WTC11 (cell line): Measurements from ENCODE around the gene PRKCQ. TPM values are rescaled to one million over a fixed set of nuclear protein-coding genes. Genes with fewer than 3 reads are reported as not detected.

Experiments used
- ATAC-seq: fragments of 200-7000 bp; cut with Tn5 transposase; 2 replicates; pipeline ENCODE4 v1.10.0; 2021; ENCODE audit warnings: mild to moderate bottlenecking, moderate library complexity
- CTCF ChIA-PET: fragments of 300-600 bp; sonication (Branson Sonifier 250); formaldehyde crosslinking; loops from one replicate; lab custom pipeline; 2021; ENCODE audit warnings: antibody characterized with exemption; lab: Charles Lee
- POLR2A ChIA-PET: fragments of 350-600 bp; sonication (Branson Sonifier 250); formaldehyde crosslinking; loops from one replicate; lab custom pipeline; 2021; ENCODE audit warnings: antibody characterized with exemption; lab: Charles Lee
- DNase-seq: peaks from one replicate; pipeline ENCODE4 v3.0.0; 2021; ENCODE audit warnings: low spot score
- H3K27ac Mint-ChIP-seq: 2 replicates; pipeline ENCODE4 v1.8.0; 2021; ENCODE audit warnings: mixed read lengths
- H3K27me3 Mint-ChIP-seq: 2 replicates; pipeline ENCODE4 v1.8.0; 2021; ENCODE audit warnings: low read depth, mild to moderate bottlenecking, moderate library complexity, mixed read lengths
- H3K36me3 Mint-ChIP-seq: 2 replicates; pipeline ENCODE4 v1.8.0; 2021; ENCODE audit warnings: mixed read lengths
- H3K4me1 Mint-ChIP-seq: 2 replicates; pipeline ENCODE4 v1.8.0; 2022; ENCODE audit warnings: mixed read lengths
- H3K4me3 Mint-ChIP-seq: 2 replicates; pipeline ENCODE4 v1.8.0; 2021; ENCODE audit warnings: mild to moderate bottlenecking, moderate library complexity, mixed read lengths
- H3K9me3 Mint-ChIP-seq: 2 replicates; pipeline ENCODE4 v1.8.0; 2021; ENCODE audit warnings: mixed read lengths
- AR ChIP-seq: fragments of 250-450 bp; sonication (Bioruptor Pico); IDR thresholded peaks from 2 replicates; pipeline ENCODE4 v1.9.0; 2021; ENCODE audit warnings: mild to moderate bottlenecking
- ATF6 ChIP-seq: sonication (generic); formaldehyde crosslinking; IDR thresholded peaks from 2 replicates; pipeline ENCODE4 v1.8.1; 2023; ENCODE audit warnings: mild to moderate bottlenecking, missing genetic modification reagents
- ELF4 ChIP-seq: sonication (generic); formaldehyde crosslinking; IDR thresholded peaks from 2 replicates; pipeline ENCODE4 v1.8.1; 2022; ENCODE audit warnings: low read depth, mild to moderate bottlenecking, moderate library complexity, missing genetic modification reagents
- ERG ChIP-seq: fragments of 250-450 bp; sonication (Bioruptor Pico); IDR thresholded peaks from 2 replicates; pipeline ENCODE4 v1.8.0; 2021; ENCODE audit warnings: mild to moderate bottlenecking
- ETV6 ChIP-seq: sonication (generic); formaldehyde crosslinking; IDR thresholded peaks from 2 replicates; pipeline ENCODE4 v1.8.1; 2022; ENCODE audit warnings: mild to moderate bottlenecking, missing genetic modification reagents
- FOXP1 ChIP-seq: sonication (generic); formaldehyde crosslinking; IDR thresholded peaks from 2 replicates; pipeline ENCODE4 v1.8.0; 2022; ENCODE audit warnings: missing genetic modification reagents, mild to moderate bottlenecking, moderate library complexity, borderline replicate concordance
- GABPB1 ChIP-seq: sonication (generic); formaldehyde crosslinking; IDR thresholded peaks from 2 replicates; pipeline ENCODE4 v1.8.1; 2023; ENCODE audit warnings: mild to moderate bottlenecking, missing genetic modification reagents
- GRHL2 ChIP-seq: fragments of 250-450 bp; sonication (Bioruptor Pico); IDR thresholded peaks from 2 replicates; pipeline ENCODE4 v1.8.0; 2022; ENCODE audit warnings: mild to moderate bottlenecking, moderate library complexity; ENCODE audit not compliant: insufficient replicate concordance, severe bottlenecking
- GTF2I ChIP-seq: fragments of 250-450 bp; sonication (Bioruptor Pico); conservative IDR thresholded peaks from 2 replicates; pipeline ENCODE4 v1.4.0; 2021; ENCODE audit warnings: mild to moderate bottlenecking
- JAZF1 ChIP-seq: fragments of 250-450 bp; sonication (Bioruptor Pico); IDR thresholded peaks from 2 replicates; pipeline ENCODE4 v1.9.0; 2021; ENCODE audit warnings: moderate library complexity, mild to moderate bottlenecking, inconsistent platforms
- MXD4 ChIP-seq: fragments of 250-450 bp; sonication (Bioruptor Pico); IDR thresholded peaks from 2 replicates; pipeline ENCODE4 v1.8.0; 2021; ENCODE audit warnings: mild to moderate bottlenecking, moderate library complexity, borderline replicate concordance
- NFE2L1 ChIP-seq: sonication (generic); formaldehyde crosslinking; IDR thresholded peaks from 2 replicates; pipeline ENCODE4 v1.8.1; 2023; ENCODE audit warnings: missing genetic modification reagents
- NR3C1 ChIP-seq: sonication (generic); formaldehyde crosslinking; conservative IDR thresholded peaks from 2 replicates; pipeline ENCODE4 v1.8.1; 2023; ENCODE audit warnings: low read depth, mild to moderate bottlenecking, missing genetic modification reagents
- PREB ChIP-seq: sonication (generic); formaldehyde crosslinking; IDR thresholded peaks from 2 replicates; pipeline ENCODE4 v1.8.1; 2022; ENCODE audit warnings: mild to moderate bottlenecking, missing genetic modification reagents, moderate library complexity, borderline replicate concordance
- PRRX2 ChIP-seq: fragments of 250-450 bp; sonication (Bioruptor Pico); IDR thresholded peaks from 2 replicates; pipeline ENCODE4 v1.8.0; 2021; ENCODE audit warnings: mild to moderate bottlenecking
- SP1 ChIP-seq: sonication (generic); formaldehyde crosslinking; conservative IDR thresholded peaks from 2 replicates; pipeline ENCODE4 v1.8.1; 2022; ENCODE audit warnings: missing genetic modification reagents
- TCF7 ChIP-seq: sonication (generic); formaldehyde crosslinking; IDR thresholded peaks from 2 replicates; pipeline ENCODE4 v1.8.0; 2022; ENCODE audit warnings: mild to moderate bottlenecking, low read depth, missing genetic modification reagents, moderate library complexity
- TP53 ChIP-seq: sonication (generic); formaldehyde crosslinking; IDR thresholded peaks from 2 replicates; pipeline ENCODE4 v1.8.1; 2023; ENCODE audit warnings: mild to moderate bottlenecking, missing genetic modification reagents
- ZNF263 ChIP-seq: sonication (generic); formaldehyde crosslinking; IDR thresholded peaks from 2 replicates; pipeline ENCODE4 v1.8.1; 2022; ENCODE audit warnings: low read depth, mild to moderate bottlenecking, moderate library complexity, missing genetic modification reagents
- ZNF416 ChIP-seq: fragments of 250-450 bp; sonication (Bioruptor Pico); IDR thresholded peaks from 2 replicates; pipeline ENCODE4 v1.9.0; 2021; ENCODE audit warnings: mild to moderate bottlenecking, inconsistent platforms
- ZNF423 ChIP-seq: fragments of 250-450 bp; sonication (Bioruptor Pico); IDR thresholded peaks from 2 replicates; pipeline ENCODE4 v2.1.2; 2022; ENCODE audit warnings: mild to moderate bottlenecking, moderate library complexity
- total RNA-seq: library from RNA; stranded (reverse); gene quantifications from 3 replicates; pipeline ENCODE4 v1.2.3, GENCODE V29; 2021
- TF ChIP-seq, protein P1 (sequence below): fragments of 250-450 bp; sonication (Bioruptor Pico); IDR thresholded peaks from 2 replicates; pipeline ENCODE4 v1.9.0; 2021; ENCODE audit warnings: moderate library complexity, mild to moderate bottlenecking, inconsistent platforms, borderline replicate concordance
- TF ChIP-seq, protein P2 (sequence below): fragments of 250-450 bp; sonication (Bioruptor Pico); IDR thresholded peaks from 2 replicates; pipeline ENCODE4 v1.9.0; 2021; ENCODE audit warnings: mild to moderate bottlenecking
- TF ChIP-seq, protein P3 (sequence below): sonication (generic); formaldehyde crosslinking; IDR thresholded peaks from 2 replicates; pipeline ENCODE4 v1.8.1; 2022; ENCODE audit warnings: mild to moderate bottlenecking, moderate library complexity, missing genetic modification reagents
- TF ChIP-seq, protein P4 (sequence below): sonication (generic); formaldehyde crosslinking; IDR thresholded peaks from 2 replicates; pipeline ENCODE4 v1.8.1; 2023; ENCODE audit warnings: mild to moderate bottlenecking, missing genetic modification reagents, moderate library complexity

The PRKCQ gene
- total RNA-seq, 1 experiment from 2014 or later, result 8.7 TPM

- no peak for TF ChIP-seq PREB
- TF ChIP-seq TCF7, result no peak
- no peak for TF ChIP-seq SP1 (CRISPR knock-in tag)
- TF ChIP-seq, protein P1, sequence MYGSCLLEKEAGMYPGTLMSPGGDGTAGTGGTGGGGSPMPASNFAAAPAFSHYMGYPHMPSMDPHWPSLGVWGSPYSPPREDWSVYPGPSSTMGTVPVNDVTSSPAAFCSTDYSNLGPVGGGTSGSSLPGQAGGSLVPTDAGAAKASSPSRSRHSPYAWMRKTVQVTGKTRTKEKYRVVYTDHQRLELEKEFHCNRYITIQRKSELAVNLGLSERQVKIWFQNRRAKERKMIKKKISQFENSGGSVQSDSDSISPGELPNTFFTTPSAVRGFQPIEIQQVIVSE (CRISPR knock-in tag), result no peak
- no peak for TF ChIP-seq JAZF1 (CRISPR knock-in tag)
- TF ChIP-seq PRRX2 (CRISPR knock-in tag), result no peak
- TF ChIP-seq, protein P2, sequence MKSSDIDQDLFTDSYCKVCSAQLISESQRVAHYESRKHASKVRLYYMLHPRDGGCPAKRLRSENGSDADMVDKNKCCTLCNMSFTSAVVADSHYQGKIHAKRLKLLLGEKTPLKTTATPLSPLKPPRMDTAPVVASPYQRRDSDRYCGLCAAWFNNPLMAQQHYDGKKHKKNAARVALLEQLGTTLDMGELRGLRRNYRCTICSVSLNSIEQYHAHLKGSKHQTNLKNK, result no peak
- TF ChIP-seq GTF2I (CRISPR knock-in tag), result no peak
- no peak for TF ChIP-seq GRHL2 (CRISPR knock-in tag)
- no peak for TF ChIP-seq TP53
- TF ChIP-seq MXD4, result no peak
- no peak for TF ChIP-seq ERG
- ChIA-PET CTCF (interaction anchor here (5.0 kb wide), 1 partner anchor 27 kb away, joined by 23 read pairs; no protein-coding TSS in a partner anchor), POLR2A (interaction anchor here (0.5 kb wide), 1 partner anchor 412 kb away, joined by 3 read pairs; no protein-coding TSS in a partner anchor)
- no peak for ATAC-seq
- no peak for DNase-seq
- H3K4me3 Mint-ChIP-seq, result no peak overlapping the region
- peaks cover 2% of the 10 kb centered on the region for H3K27me3 Mint-ChIP-seq
- H3K36me3 Mint-ChIP-seq, result no peaks in the 10 kb centered on the region
- H3K27ac Mint-ChIP-seq, result no peak overlapping the region
- H3K9me3 Mint-ChIP-seq, result no peaks in the 10 kb centered on the region
- peaks cover 36% of the 10 kb centered on the region for H3K4me1 Mint-ChIP-seq
Measured at GRCh38 chr10:6621536-6621935, 41.5 kb upstream of the PRKCQ start.

- CTCF ChIA-PET, result no interaction called here
- Mint-ChIP-seq H3K4me3 (no peak overlapping the region), H3K27me3 (peaks cover 2% of the 10 kb centered on the region), H3K36me3 (no peaks in the 10 kb centered on the region), H3K4me1 (peaks cover 26% of the 10 kb centered on the region), H3K9me3 (peaks cover 3% of the 10 kb centered on the region), H3K27ac (no peak overlapping the region)
- POLR2A ChIA-PET, result no interaction called here
- no peak for DNase-seq
- no peak for ATAC-seq
- TF ChIP-seq ZNF423 (CRISPR knock-in tag), result no peak
- TF ChIP-seq ELF4 (CRISPR knock-in tag), result no peak
- no peak for TF ChIP-seq ZNF416 (CRISPR knock-in tag)
- TF ChIP-seq, protein P3, sequence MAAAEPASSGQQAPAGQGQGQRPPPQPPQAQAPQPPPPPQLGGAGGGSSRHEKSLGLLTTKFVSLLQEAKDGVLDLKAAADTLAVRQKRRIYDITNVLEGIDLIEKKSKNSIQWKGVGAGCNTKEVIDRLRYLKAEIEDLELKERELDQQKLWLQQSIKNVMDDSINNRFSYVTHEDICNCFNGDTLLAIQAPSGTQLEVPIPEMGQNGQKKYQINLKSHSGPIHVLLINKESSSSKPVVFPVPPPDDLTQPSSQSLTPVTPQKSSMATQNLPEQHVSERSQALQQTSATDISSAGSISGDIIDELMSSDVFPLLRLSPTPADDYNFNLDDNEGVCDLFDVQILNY (CRISPR knock-in tag), result no peak
- no peak for TF ChIP-seq FOXP1
- TF ChIP-seq, protein P1 (CRISPR knock-in tag), result no peak
- TF ChIP-seq ETV6 (CRISPR knock-in tag), result no peak
- TF ChIP-seq GABPB1 (CRISPR knock-in tag), result no peak
- no peak for TF ChIP-seq ATF6 (CRISPR knock-in tag)
- TF ChIP-seq, protein P2, result no peak
- TF ChIP-seq NFE2L1 (CRISPR knock-in tag), result no peak
- TF ChIP-seq, protein P4, sequence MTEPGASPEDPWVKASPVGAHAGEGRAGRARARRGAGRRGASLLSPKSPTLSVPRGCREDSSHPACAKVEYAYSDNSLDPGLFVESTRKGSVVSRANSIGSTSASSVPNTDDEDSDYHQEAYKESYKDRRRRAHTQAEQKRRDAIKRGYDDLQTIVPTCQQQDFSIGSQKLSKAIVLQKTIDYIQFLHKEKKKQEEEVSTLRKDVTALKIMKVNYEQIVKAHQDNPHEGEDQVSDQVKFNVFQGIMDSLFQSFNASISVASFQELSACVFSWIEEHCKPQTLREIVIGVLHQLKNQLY (CRISPR knock-in tag), result no peak
- no peak for TF ChIP-seq NR3C1
- TF ChIP-seq ZNF263 (CRISPR knock-in tag), result no peak
- no peak for TF ChIP-seq AR (CRISPR knock-in tag)
Measured at GRCh38 chr10:6619660-6620059, 39.6 kb upstream of the PRKCQ start.
